MM.1S (cell line): ENCODE data around the gene DNPH1.

Source experiments
- CTCF ChIP-seq: fragments of 300-600 bp; sonication (generic); IDR thresholded peaks from 2 replicates; pipeline ENCODE4 v1.5.1; 2016; ENCODE audit warnings: antibody characterized with exemption, low read length, mixed read lengths
- EZH2 ChIP-seq: fragments of 300-600 bp; sonication (generic); optimal IDR thresholded peaks from 2 replicates; pipeline ENCODE3; 2017; ENCODE audit warnings: low read depth, mild to moderate bottlenecking, antibody characterized with exemption, low read length, mixed read lengths
- EZH2phosphoT487 ChIP-seq: fragments of 300-600 bp; sonication (generic); IDR thresholded peaks from 2 replicates; pipeline ENCODE4 v1.6.1; 2018; ENCODE audit warnings: antibody characterized with exemption, low read length

- TF ChIP-seq CTCF (no peak), EZH2 (no peak), EZH2phosphoT487 (no peak)
Observed at GRCh38 chr6:43239054-43239453, 9.8 kb upstream of the DNPH1 start.
